Keratinocyte (primary cell): ENCODE data around the gene TBCD. TPM values are rescaled to one million over a fixed set of nuclear protein-coding genes. Genes with fewer than 3 reads are reported as not detected.

Experiments used
- DNase-seq: peaks from one replicate; pipeline ENCODE4 v3.0.0-alpha.2; 2011; ENCODE audit warnings: low read depth, missing footprints, low spot score
- FAIRE-seq: peaks from 2 replicates; lab custom pipeline; 2011; peaks lifted over from hg19 to GRCh38; lab: Jason Lieb, UNC
- H2AFZ ChIP-seq: 2 replicates; pipeline ENCODE4 v1.6.0; 2012; ENCODE audit warnings: low read length, control low read depth, inconsistent platforms; ENCODE audit not compliant: control insufficient read depth
- H3K27ac ChIP-seq: 2 replicates; pipeline ENCODE4 v1.5.1; 2011; ENCODE audit warnings: low read length; ENCODE audit not compliant: control insufficient read depth, insufficient read depth
- H3K27me3 ChIP-seq: 3 replicates; pipeline ENCODE4 v1.6.0; 2011; ENCODE audit warnings: low read length; ENCODE audit not compliant: control insufficient read depth, insufficient read depth; ENCODE audit errors: extremely low read depth
- H3K36me3 ChIP-seq, 2 experiments: 2 replicates in 1 of 2; 3 replicates in 1 of 2; pipeline ENCODE4 v1.5.1; 2011; ENCODE audit warnings: low read length in 2 of 2, mild to moderate bottlenecking in 1 of 2; ENCODE audit not compliant: control insufficient read depth in 2 of 2, insufficient read depth in 2 of 2; ENCODE audit errors: extremely low read depth in 1 of 2
- H3K4me1 ChIP-seq: 3 replicates; pipeline ENCODE4 v1.5.1; 2011; ENCODE audit warnings: low read length; ENCODE audit not compliant: control insufficient read depth, insufficient read depth; ENCODE audit errors: extremely low read depth
- H3K4me2 ChIP-seq: 3 replicates; pipeline ENCODE4 v1.6.0; 2011; ENCODE audit warnings: low read depth, low read length; ENCODE audit not compliant: control insufficient read depth, insufficient read depth; ENCODE audit errors: extremely low read depth
- H3K4me3 ChIP-seq, 3 experiments: fragments of 200-600 bp in 1 of 3; sonication (generic) in 1 of 3; 2 replicates in 2 of 3; 3 replicates in 1 of 3; pipeline ENCODE4 v1.5.1; 2011 to 2016; ENCODE audit warnings: low read length in 3 of 3, mild to moderate bottlenecking in 3 of 3, control low read depth in 2 of 3, inconsistent platforms in 1 of 3, low read depth in 1 of 3, mixed read lengths in 1 of 3, mixed run types in 1 of 3, moderate library complexity in 1 of 3; ENCODE audit not compliant: control insufficient read depth in 2 of 3, insufficient read depth in 2 of 3; ENCODE audit errors: extremely low read depth in 1 of 3
- H3K79me2 ChIP-seq: 2 replicates; pipeline ENCODE4 v1.6.0; 2012; ENCODE audit warnings: low read length; ENCODE audit not compliant: control insufficient read depth, insufficient read depth
- H3K9ac ChIP-seq: 3 replicates; pipeline ENCODE4 v1.6.0; 2011; ENCODE audit warnings: low read length; ENCODE audit not compliant: control insufficient read depth, insufficient read depth; ENCODE audit errors: extremely low read depth
- H3K9me1 ChIP-seq: 3 replicates; pipeline ENCODE4 v1.6.0; 2011; ENCODE audit warnings: low read length; ENCODE audit not compliant: control insufficient read depth, insufficient read depth; ENCODE audit errors: extremely low read depth
- H3K9me3 ChIP-seq: 2 replicates; pipeline ENCODE4 v1.5.1; 2012; ENCODE audit warnings: low read depth, low read length; ENCODE audit not compliant: control insufficient read depth
- H4K20me1 ChIP-seq: 3 replicates; pipeline ENCODE4 v1.6.0; 2011; ENCODE audit warnings: low read length; ENCODE audit not compliant: control insufficient read depth, insufficient read depth; ENCODE audit errors: extremely low read depth
- CTCF ChIP-seq, 3 experiments: IDR thresholded peaks in 1 of 3; conservative IDR thresholded peaks in 1 of 3; optimal IDR thresholded peaks in 1 of 3; 2 replicates in 2 of 3; 3 replicates in 1 of 3; pipeline versions ENCODE3 to v1.5.1; 2011; ENCODE audit warnings: low read length in 3 of 3, mild to moderate bottlenecking in 3 of 3, moderate library complexity in 2 of 3, control low read depth in 1 of 3, inconsistent platforms in 1 of 3; ENCODE audit not compliant: insufficient read depth in 2 of 3; ENCODE audit errors: extremely low read depth in 1 of 3
- EZH2 ChIP-seq: IDR thresholded peaks from one replicate; pipeline ENCODE4 v1.6.1; 2012; ENCODE audit warnings: inconsistent platforms, mild to moderate bottlenecking, low read length, moderate library complexity
- dilution Hi-C: fragments of 300-500 bp; cut with MboI; formaldehyde crosslinking; loops from one replicate; pipeline ENCODE4 v1.7.0; 2020; ENCODE audit warnings: low sequenced_read_pairs; ENCODE audit not compliant: extremely low pct_ligation_motif_present
- polyA plus RNA-seq, 5 experiments: library from polyadenylated mRNA; depleted of rRNA in 3 of 5; stranded (reverse) in 3 of 5; stranded (forward) in 1 of 5; unstranded in 1 of 5; fragments of >200 nt; gene quantifications; 1 replicate in 1 of 5; 2 replicates in 3 of 5; 3 replicates in 1 of 5; pipeline versions ENCODE4 v1.2.1 to v1.2.3, GENCODE V29; 2011 to 2012; ENCODE audit warnings: missing spikeins in 2 of 5, low read depth in 1 of 5, low replicate concordance in 1 of 5

TBCD gene
- polyA plus RNA-seq, 1 donor (not counting 4 experiments of a cell fraction or from before 2014, with no cell fraction given) = 36.2 TPM

DNA sequence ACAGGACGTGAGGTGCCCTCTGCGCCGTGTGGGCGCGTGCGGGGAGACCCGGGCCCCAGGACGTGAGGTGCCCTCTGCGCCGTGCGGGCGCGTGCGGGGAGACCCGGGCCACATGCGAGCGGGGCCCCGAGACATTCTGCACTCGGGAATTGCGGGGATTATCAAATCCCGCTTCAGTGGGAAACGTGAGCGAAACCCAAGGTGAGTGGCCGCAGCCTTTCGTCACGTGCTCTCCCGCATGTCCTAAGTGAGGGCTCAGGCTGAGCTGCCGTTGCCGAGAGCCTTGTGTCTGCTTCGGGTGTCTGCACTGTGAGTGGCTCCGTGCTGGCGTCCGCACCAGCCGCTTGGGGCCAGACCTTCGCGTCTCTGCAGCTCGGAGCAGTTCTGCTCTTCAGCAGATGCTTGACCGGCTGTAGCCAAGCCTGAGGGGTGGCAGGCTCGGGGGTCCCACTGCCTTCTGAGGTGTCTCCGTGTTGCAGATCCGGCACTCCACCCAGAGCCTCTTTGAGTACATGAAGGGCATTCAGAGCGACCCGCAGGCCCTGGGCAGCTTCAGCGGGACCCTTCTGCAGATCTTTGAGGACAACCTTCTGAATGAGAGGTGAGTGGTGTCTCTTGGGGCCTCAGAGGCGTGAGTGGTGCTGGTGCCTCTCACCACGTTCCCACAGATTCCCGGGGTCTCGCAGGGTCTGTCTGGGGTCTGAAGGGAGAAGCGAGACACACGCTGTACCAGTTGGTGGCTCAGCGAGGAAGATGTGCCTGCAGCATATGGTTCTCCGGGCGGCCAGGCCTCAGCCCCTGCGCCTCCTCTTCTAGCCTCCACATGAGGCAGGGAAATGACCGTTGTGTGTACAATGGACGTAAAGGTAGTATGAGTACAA lies 178.4 kb downstream of the TBCD start:
- no peaks in the 10 kb centered on the region for H4K20me1 ChIP-seq
- FAIRE-seq (no peak), DNase-seq (no peak)
- TF ChIP-seq CTCF (optimal IDR thresholded peaks at IDR 0.05 in 1 of 3, IDR thresholded peaks at IDR 0.05 in 1 of 3, conservative IDR thresholded peaks at IDR 0.05 in 1 of 3; ENCODE audit: extremely low read depth in 1 of 3, insufficient read depth in 2 of 3, low read length in 3 of 3) (no peak), EZH2 (no peak)
- no peak overlapping the region for H2AFZ ChIP-seq
- no peaks in the 10 kb centered on the region for H3K4me1 ChIP-seq
- H3K9me3 ChIP-seq = no peaks in the 10 kb centered on the region
- no peaks in the 10 kb centered on the region for H3K27me3 ChIP-seq
- no peaks in the 10 kb centered on the region for H3K9me1 ChIP-seq
- H3K4me3 ChIP-seq = no peak overlapping the region
- peaks cover 19 to 24% of the 10 kb centered on the region in 2 experiments for H3K36me3 ChIP-seq
- no peak overlapping the region for H3K9ac ChIP-seq
- H3K27ac ChIP-seq = no peak overlapping the region
- dilution Hi-C loops = no loop called here
- no peaks in the 10 kb centered on the region for H3K79me2 ChIP-seq
- no peak overlapping the region for H3K4me2 ChIP-seq

- Histone ChIP-seq H4K20me1 (no peaks in the 10 kb centered on the region), H3K4me1 (no peaks in the 10 kb centered on the region), H3K36me3 (peaks cover 19 to 24% of the 10 kb centered on the region in 2 experiments), H3K27me3 (no peaks in the 10 kb centered on the region), H3K79me2 (no peaks in the 10 kb centered on the region), H3K9me1 (no peaks in the 10 kb centered on the region), H3K4me3 (no peak overlapping the region), H2AFZ (no peak overlapping the region), H3K27ac (no peak overlapping the region), H3K4me2 (no peak overlapping the region), H3K9ac (no peak overlapping the region), H3K9me3 (no peaks in the 10 kb centered on the region)
- TF ChIP-seq EZH2 = no peak
- no peak for TF ChIP-seq CTCF (optimal IDR thresholded peaks at IDR 0.05 in 1 of 3, IDR thresholded peaks at IDR 0.05 in 1 of 3, conservative IDR thresholded peaks at IDR 0.05 in 1 of 3; ENCODE audit: extremely low read depth in 1 of 3, insufficient read depth in 2 of 3, low read length in 3 of 3)
- FAIRE-seq (no peak), DNase-seq (no peak)
- dilution Hi-C loops = no loop called here
These were observed 179.2 kb downstream of the TBCD start for GRCh38 chr17:82930924-82931698.
